GM18867 (cell line): Measurements from ENCODE around the gene RAMP2.
A peak's percentile ranks its signal among the peaks of the same experiment; 100 is the strongest.
"Not testable (repeated sequence)": the region's sequence is repeated elsewhere in the genome, so short reads cannot be mapped to it uniquely, and the experiment has no call there.

ENCODE experiments used
- ATAC-seq: cut with Tn5 transposase; IDR thresholded peaks from one replicate; pipeline ENCODE4 v1.9.1; 2021; ENCODE audit warnings: mild to moderate bottlenecking, moderate library complexity; ENCODE audit not compliant: unreplicated experiment

Gene RAMP2

DNA sequence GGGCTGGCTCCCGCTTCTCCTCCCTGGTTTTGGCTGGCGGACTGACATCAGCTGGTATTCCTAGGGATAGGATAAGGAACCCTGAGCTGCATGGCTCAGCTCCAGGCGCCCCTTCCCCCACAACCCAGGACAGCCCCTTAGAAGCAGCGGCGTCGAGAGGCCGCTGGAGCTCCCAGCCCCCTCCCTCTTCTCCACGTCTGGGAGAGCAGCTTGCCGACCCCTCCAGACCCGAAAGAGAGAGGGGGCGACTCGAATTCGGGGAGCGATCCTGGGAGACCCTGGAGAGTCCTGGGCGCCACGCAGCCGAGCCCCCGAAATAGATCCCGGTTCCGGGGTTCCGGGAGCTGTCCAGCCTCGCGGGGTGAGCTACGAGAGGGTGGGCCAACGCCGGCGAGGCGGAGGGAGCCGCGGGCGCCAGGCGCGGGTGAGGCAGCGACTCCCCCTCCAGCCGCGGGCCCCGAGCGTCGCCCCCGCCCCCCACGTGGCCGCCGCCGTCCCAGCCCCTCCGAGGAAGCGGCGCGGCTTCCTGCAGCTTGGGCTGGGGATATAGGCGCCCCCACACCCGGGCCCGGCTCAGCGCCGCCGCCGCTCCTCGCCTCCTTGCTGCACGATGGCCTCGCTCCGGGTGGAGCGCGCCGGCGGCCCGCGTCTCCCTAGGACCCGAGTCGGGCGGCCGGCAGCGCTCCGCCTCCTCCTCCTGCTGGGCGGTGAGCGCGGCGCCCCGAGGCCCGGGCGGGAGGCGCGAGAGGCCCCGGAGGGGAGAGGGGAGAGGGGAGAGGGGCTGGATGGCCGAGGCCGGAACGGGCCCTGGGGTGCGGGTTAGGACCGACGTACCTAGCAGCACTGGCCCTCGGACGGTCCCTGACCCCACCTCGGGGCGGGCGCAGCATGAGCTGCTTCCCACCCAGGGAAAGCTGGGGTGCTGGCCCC is at the start of gene RAMP2:
Gene RAMP2 (plus strand): TSS at position 576 of the 930 bp plus-strand sequence. CDS start 35 bp downstream, at position 611.
- ATAC-seq: no peak

DNA sequence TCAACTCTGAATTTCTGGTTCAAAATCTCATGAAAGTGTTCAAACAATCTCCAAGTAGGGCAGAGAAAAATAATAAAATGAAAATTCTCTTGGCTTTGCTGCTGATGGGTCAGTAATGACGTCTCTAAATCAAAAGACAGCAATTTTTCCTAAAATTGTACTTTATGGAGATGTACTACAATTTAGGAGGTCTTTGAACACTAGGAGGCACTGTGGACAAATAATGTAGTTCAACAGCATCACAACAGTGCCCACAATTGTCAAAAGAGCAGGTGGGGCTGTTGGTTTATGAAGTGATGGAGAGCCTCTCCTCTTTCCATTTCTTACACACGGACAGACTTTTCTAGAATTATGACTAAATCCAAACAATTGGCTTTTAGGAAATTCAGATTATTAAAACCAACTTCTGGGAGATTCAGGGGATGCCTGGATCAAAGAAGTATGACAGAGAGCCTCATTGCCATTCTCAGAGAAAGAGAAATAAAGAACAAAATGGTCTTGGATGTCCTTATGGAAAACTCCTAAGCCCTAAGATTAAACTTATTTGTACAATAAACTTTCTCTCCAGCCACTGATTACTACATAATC is 39.9 kb upstream of the RAMP2 start:
- no peak for ATAC-seq

GRCh38 chr17:42723636-42724035 is 37.4 kb upstream of the RAMP2 start:
- ATAC-seq: no peak

- ATAC-seq: no peak
Measured at GRCh38 chr17:42725143-42725542, 35.9 kb upstream of the RAMP2 start.

DNA sequence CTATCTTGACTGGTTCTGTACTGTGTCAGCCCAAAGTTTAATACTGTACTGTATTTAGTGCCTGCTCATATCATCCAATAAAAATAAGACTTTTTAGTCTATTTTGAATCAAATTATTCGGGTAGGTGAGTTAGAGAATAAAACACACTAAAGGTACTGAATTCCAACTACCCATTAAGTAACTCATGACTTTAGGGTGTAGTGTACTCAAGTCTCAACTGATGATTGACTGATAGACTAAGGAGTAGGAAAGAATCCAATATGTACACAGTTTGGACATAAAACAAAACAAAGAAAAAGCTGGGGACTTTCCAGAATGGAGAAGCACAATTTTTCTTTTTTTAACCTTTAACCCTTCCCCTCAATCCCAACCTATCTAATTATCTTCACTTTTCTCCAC is 20.3 kb upstream of the RAMP2 start:
- no peak for ATAC-seq

- ATAC-seq: not testable (repeated sequence)
Measured at GRCh38 chr17:42742916-42743315, 18.1 kb upstream of the RAMP2 start.

- ATAC-seq: no peak
Measured at GRCh38 chr17:42743595-42744282, 17.3 kb upstream of the RAMP2 start.

DNA sequence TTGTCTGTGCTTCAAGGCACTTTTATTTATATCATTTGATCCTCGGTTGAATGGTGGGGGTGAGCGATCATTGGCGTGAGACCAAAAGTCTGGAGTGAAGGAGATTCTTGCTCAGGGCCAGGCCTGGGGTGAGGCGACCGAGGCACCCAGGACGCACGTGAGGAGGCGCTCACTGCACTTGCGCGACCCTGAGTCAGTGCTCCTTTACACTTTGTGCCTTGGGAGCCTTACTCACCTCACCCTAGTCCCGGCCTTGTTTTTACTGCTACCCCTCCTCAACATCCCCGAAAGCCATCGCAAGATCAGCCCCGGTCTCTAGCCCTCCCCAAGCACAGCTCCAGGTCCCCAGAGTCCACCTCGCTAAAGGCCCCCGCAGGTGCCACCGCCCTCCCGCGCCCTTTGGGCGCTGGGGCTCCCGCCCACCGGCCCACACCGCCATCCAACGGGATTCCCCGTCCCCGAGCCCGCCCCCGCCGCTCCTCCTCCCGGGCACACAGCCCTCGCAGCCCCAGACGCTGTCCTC is 16.7 kb upstream of the RAMP2 start:
- peak; percentile 52 for ATAC-seq

DNA sequence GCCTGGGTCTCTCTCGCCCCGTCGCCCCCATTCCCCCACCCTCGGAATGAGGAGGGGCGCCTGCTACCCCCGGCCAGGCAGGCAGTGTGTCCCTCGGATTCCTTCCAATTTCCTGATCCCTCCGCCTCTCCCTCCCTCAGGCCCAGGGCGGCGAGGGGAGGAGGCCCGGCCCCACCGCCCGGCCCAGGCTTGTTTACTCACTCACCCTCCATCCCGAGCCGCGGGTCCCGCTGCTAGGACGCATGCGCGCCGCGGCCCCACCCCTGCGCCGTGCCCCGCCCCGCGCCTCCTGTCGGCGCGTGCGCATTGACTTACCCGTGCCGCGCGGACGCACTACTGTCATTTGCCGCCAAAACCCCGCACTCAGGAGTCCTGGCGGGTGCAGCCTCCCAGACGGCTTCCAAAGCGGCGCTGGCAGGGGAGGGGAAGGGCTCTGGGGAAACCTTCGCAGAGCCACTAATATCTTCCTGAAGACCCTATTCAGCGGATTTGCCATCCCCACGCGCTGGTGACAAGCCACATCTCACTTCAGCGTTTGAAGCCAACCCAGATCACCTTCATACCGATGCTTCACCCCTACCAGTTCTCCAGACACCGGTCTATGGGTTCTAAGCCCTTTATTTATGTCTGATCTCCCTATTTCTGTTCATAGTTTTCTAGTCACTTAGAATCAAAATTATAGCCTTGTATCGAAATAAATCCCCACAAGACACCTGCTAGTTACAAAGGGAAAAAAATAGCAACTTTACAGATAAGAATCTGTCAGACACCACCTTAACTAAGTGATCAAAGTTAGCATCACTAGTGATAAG is 16.0 kb upstream of the RAMP2 start, which contains the start of gene EZH1:
Gene EZH1 (minus strand): TSS at position 235 of the 812 bp plus-strand sequence. CDS start 16,099 bp downstream, outside the sequence.
- ATAC-seq: peak; percentile 79

GRCh38 chr17:42748202-42748907 is 12.7 kb upstream of the RAMP2 start:
- no peak for ATAC-seq

GRCh38 chr17:42748908-42749798 is 11.9 kb upstream of the RAMP2 start:
- no peak for ATAC-seq

DNA sequence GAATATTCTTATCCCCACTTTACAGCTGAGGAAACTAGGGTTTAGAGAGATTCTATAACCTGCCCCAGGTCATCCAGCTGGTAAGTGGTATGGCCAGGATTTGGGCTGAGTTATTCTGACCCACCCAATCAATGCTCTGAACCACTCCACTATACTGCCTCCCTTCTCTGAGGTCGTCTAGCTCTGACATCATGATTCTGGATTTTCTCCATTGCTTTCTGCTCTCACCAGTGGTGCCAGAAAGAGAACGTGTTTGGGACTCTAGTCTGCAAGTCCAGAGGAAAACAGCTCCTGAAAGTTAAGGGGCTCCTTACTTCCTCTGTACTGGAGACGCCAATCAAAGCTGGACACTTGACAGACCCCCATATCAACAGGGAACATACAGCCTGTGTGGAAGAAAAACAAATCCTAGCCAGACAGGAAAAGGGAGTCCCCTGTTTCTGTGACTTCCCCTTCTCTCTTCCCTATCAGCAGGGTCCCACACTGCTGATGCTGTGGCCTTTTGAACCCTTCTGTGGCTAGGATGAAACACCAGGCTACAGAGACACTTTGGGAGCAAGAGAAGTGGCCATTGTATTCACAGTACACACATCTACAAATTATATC is 10.2 kb upstream of the RAMP2 start:
- no peak for ATAC-seq

DNA sequence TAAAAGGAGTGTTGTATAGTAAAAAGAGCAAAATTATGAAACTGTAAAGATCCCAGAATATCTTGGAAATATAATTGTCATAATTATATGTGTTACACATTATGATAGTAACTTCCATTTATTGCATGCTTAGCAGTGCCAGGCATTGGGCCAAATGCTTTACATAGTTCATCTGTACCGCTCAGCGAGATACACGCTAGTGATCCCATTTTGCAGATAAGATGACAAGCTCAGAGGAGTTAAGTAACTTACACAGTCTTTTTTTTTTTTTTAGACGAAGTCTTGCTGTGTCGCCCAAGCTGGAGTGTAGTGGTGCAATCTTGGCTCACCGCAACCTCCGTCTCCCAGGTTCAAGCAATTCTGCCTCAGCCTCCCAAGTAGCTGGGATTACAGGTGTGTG is 9.4 kb upstream of the RAMP2 start:
- no peak for ATAC-seq

GRCh38 chr17:42754782-42755181 is 6.2 kb upstream of the RAMP2 start:
- no peak for ATAC-seq

DNA sequence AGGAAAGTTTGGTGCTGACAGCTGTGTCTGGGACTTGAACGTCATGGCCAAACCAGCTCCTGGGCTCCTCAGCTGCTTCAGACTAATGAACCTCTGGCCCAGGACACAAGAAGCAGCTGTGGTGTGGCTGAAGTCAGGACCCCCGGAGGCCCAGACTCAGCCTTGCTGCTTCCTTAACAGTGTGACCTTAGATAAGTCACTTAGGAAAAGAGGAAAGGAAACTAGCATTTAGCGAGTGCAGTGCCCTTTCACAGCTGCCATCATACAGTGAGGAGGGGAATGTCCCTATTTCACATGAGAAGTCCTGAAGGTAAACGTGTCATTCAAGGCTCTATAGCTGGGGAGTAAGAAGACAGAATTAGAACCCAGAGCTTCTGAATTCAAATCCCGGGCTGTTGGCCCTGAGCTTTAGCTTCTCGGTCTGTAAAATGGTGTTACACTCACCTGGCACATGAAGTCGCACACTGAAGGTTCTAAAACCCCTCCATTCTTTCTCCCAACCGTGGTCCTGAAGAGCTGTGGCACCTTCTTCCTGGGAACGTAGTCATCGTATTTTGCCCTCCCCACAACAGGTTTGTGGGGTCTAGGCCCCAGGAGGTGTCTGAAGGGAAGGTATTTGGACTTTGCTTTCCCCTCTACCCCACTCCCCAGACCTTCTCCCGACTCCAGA is 910 bp upstream of the RAMP2 start:
- ATAC-seq: no peak

DNA sequence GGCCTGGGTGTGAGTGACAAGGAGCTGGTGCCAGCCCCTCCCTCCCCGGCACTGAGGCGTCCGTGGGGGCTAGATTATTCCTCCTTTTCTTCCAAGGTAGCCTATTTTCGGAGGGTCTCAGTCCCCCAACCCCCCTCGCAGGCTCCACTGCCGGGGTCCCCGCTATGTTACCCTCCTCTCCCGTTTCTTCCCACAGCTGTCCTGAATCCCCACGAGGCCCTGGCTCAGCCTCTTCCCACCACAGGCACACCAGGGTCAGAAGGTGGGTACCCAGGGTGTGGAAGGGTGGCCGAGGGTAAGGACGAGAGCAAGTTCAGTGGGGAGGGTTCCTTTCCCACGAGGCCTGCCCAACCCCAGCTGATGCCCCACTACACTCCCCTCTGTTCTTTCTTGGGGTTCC is 611 bp downstream of the RAMP2 start:
- ATAC-seq: no peak

GRCh38 chr17:42766124-42766523 is 5.1 kb downstream of the RAMP2 start:
- ATAC-seq: no peak

GRCh38 chr17:42767512-42767911 is 6.5 kb downstream of the RAMP2 start:
- no peak for ATAC-seq
